Measurements from ENCODE around the gene TFRC.

Gene TFRC

GRCh38 chr3:196122021-196122687 lies 40.3 kb upstream of the TFRC start:
- H3K4me3 ChIP-seq (ENCODE audit: low read depth, low read length), result peak overlapping the region; percentile 60
- peak; percentile 80 for DNase-seq (ENCODE audit: low read depth)
- TF ChIP-seq POLR2A (IDR thresholded peaks at IDR 0.05; ENCODE audit: extremely low read depth, insufficient read length) (no peak), CTCF (IDR thresholded peaks at IDR 0.05; ENCODE audit: low read depth, low read length) (no peak), MAX (IDR thresholded peaks at IDR 0.05; ENCODE audit: low read depth, low read length) (peak; percentile 29; the same call in 1 of the 2 replicates), MYC (IDR thresholded peaks at IDR 0.05; ENCODE audit: low read depth, low read length) (peak; percentile 56; the same call in 1 of the 2 replicates)

- peak; percentile 57 for DNase-seq (ENCODE audit: low read depth)
- peak overlapping the region; percentile 60 for H3K4me3 ChIP-seq (ENCODE audit: low read depth, low read length)
- no peak for TF ChIP-seq MYC (IDR thresholded peaks at IDR 0.05; ENCODE audit: low read depth, low read length)
These were observed 39.2 kb upstream of the TFRC start for GRCh38 chr3:196121066-196121465.

GRCh38 chr3:196120291-196120951 lies 38.5 kb upstream of the TFRC start:
- H3K4me3 ChIP-seq (ENCODE audit: low read depth, low read length), result peak overlapping the region; percentile 60
- peak; percentile 99 for TF ChIP-seq MYC (IDR thresholded peaks at IDR 0.05; ENCODE audit: low read depth, low read length)
- peak; percentile 29 for TF ChIP-seq POLR2A (IDR thresholded peaks at IDR 0.05; ENCODE audit: extremely low read depth, insufficient read length)
- no peak for TF ChIP-seq CTCF (IDR thresholded peaks at IDR 0.05; ENCODE audit: low read depth, low read length)
- peak; percentile 97 for TF ChIP-seq MAX (IDR thresholded peaks at IDR 0.05; ENCODE audit: low read depth, low read length)
- peak; percentile 94 for DNase-seq (ENCODE audit: low read depth)

- DNase-seq (ENCODE audit: low read depth), result peak; percentile 86
- H3K4me3 ChIP-seq (ENCODE audit: low read depth, low read length), result peak overlapping the region; percentile 39
- TF ChIP-seq MAX (IDR thresholded peaks at IDR 0.05; ENCODE audit: low read depth, low read length) (peak; percentile 81), MYC (IDR thresholded peaks at IDR 0.05; ENCODE audit: low read depth, low read length) (peak; percentile 78), CTCF (IDR thresholded peaks at IDR 0.05; ENCODE audit: low read depth, low read length) (no peak), POLR2A (IDR thresholded peaks at IDR 0.05; ENCODE audit: extremely low read depth, insufficient read length) (no peak)
These were observed 35.9 kb upstream of the TFRC start for GRCh38 chr3:196117809-196118208.

- TF ChIP-seq MAX (IDR thresholded peaks at IDR 0.05; ENCODE audit: low read depth, low read length) (no peak), CTCF (IDR thresholded peaks at IDR 0.05; ENCODE audit: low read depth, low read length) (no peak), POLR2A (IDR thresholded peaks at IDR 0.05; ENCODE audit: extremely low read depth, insufficient read length) (no peak), MYC (IDR thresholded peaks at IDR 0.05; ENCODE audit: low read depth, low read length) (no peak)
- no peak overlapping the region for H3K4me3 ChIP-seq (ENCODE audit: low read depth, low read length)
- no peak for DNase-seq (ENCODE audit: low read depth)
These were observed 33.8 kb upstream of the TFRC start for GRCh38 chr3:196115678-196116083.

GRCh38 chr3:196111939-196112386 lies 30.1 kb upstream of the TFRC start:
- TF ChIP-seq MAX (IDR thresholded peaks at IDR 0.05; ENCODE audit: low read depth, low read length), result no peak
- TF ChIP-seq CTCF (IDR thresholded peaks at IDR 0.05; ENCODE audit: low read depth, low read length), result no peak
- no peak for TF ChIP-seq MYC (IDR thresholded peaks at IDR 0.05; ENCODE audit: low read depth, low read length)
- TF ChIP-seq POLR2A (IDR thresholded peaks at IDR 0.05; ENCODE audit: extremely low read depth, insufficient read length), result no peak
- no peak for DNase-seq (ENCODE audit: low read depth)
- H3K4me3 ChIP-seq (ENCODE audit: low read depth, low read length), result no peak overlapping the region

Data from NB4 (cell line).